ENCODE results near the gene FAHD2A. TPM values are rescaled to one million over a fixed set of nuclear protein-coding genes. Genes with fewer than 3 reads are reported as not detected.

Gene FAHD2A
- total RNA-seq, 2 experiments from 2014 or later, result 26.5 to 27.5 TPM

DNA sequence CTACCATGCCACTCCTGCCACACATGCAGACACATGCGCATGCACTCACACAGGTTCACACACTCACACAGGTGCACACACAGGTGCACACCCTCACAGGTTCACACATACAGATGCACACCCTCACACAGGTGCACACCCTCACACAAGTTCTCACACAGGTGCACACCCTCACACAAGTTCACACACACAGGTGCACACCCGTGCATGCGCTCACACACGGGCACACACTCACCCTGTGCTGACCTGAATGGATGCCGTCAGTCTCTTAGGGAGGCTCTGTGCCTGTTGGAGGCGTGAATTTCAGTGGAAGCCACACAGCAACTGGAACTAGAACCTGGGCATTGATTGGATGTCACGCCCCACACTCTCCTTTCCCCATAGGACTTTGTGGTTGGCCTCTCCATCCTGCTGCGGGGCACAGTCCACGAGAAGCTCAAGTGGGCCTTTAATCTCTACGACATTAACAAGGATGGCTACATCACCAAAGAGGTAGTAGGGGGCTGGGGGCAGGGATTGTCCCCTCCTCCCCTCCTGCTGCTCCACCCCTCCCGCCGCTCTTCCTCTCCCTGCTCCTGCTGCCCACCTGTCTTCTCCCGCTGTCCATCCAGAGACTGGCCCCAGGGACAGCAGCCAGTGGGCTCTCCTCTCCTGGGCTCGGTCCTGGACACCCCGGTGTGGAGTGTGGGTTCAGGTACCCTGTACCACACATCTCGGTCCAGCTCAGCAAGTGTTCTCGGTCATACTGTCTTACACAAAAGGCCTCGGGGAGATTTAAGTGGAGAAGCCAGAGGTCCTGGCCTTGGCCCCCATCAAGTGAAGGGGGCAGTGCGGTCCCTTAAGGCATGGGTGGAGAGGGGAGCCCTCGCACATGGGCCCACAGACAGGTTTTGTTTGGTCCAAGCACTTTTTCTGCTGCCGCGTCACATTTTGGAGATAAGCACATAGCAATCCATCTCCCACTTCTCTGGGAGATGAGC is 21.0 kb upstream of the FAHD2A start:
- Mint-ChIP-seq H3K36me3 (ENCODE audit: low read depth) (no peaks in the 10 kb centered on the region), H3K9me3 (no peaks in the 10 kb centered on the region), H3K27me3 (peaks cover 4% of the 10 kb centered on the region), H3K4me3 (no peak overlapping the region), H3K27ac (no peak overlapping the region), H3K4me1 (ENCODE audit: low read depth) (no peaks in the 10 kb centered on the region)
- H3K4me1 ChIP-seq (ENCODE audit: insufficient read depth, low read length), result no peaks in the 10 kb centered on the region
- CTCF ChIA-PET, result no interaction called here
- intact Hi-C loops (cut with DNase I, micrococcal nuclease), result no loop called here
- no peak overlapping the region for H3K27ac ChIP-seq (ENCODE audit: low read depth in 1 of 2, low read length in 2 of 2)
- H3K36me3 ChIP-seq (ENCODE audit: insufficient read depth, low read length), result no peaks in the 10 kb centered on the region
- ATAC-seq (ENCODE audit: poor library complexity) (no peak), DNase-seq (no peak)
- peaks cover 0 to 3% of the 10 kb centered on the region in 2 experiments for H3K27me3 ChIP-seq (ENCODE audit: control insufficient read depth in 1 of 2, insufficient read depth in 2 of 2, low read length in 2 of 2)
- no peak overlapping the region for H3K4me3 ChIP-seq (ENCODE audit: low read length)
- TF ChIP-seq, protein P1, sequence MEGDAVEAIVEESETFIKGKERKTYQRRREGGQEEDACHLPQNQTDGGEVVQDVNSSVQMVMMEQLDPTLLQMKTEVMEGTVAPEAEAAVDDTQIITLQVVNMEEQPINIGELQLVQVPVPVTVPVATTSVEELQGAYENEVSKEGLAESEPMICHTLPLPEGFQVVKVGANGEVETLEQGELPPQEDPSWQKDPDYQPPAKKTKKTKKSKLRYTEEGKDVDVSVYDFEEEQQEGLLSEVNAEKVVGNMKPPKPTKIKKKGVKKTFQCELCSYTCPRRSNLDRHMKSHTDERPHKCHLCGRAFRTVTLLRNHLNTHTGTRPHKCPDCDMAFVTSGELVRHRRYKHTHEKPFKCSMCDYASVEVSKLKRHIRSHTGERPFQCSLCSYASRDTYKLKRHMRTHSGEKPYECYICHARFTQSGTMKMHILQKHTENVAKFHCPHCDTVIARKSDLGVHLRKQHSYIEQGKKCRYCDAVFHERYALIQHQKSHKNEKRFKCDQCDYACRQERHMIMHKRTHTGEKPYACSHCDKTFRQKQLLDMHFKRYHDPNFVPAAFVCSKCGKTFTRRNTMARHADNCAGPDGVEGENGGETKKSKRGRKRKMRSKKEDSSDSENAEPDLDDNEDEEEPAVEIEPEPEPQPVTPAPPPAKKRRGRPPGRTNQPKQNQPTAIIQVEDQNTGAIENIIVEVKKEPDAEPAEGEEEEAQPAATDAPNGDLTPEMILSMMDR (IDR thresholded peaks at IDR 0.05), result no peak
- POLR2A ChIA-PET, result no interaction called here
- H3K9me3 ChIP-seq (ENCODE audit: control insufficient read depth in 1 of 2, insufficient read depth in 1 of 2, low read length in 2 of 2), result no peaks in the 10 kb centered on the region

DNA sequence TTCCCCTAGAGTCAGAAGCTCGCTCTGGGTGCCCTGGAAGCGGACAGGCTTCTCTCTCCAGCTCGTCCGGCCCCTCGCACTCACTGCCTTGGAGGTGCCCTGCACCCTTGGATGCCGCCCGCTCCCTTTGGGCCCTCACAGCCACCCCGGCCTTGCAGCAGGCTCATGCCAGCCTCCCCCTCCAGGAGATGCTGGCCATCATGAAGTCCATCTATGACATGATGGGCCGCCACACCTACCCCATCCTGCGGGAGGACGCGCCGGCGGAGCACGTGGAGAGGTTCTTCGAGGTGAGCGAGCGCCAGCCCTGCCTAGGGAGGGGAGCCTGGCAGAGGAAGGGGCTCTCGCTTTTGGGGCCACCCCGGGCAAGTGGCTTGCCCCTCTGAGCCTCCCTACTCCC is 20.3 kb upstream of the FAHD2A start:
- CTCF ChIA-PET, result no interaction called here
- DNase-seq (no peak), ATAC-seq (ENCODE audit: poor library complexity) (no peak)
- H3K27ac ChIP-seq (ENCODE audit: low read depth in 1 of 2, low read length in 2 of 2), result no peak overlapping the region
- Mint-ChIP-seq H3K27me3 (peaks cover 4% of the 10 kb centered on the region), H3K36me3 (ENCODE audit: low read depth) (no peaks in the 10 kb centered on the region), H3K27ac (no peak overlapping the region), H3K9me3 (no peaks in the 10 kb centered on the region), H3K4me1 (ENCODE audit: low read depth) (no peaks in the 10 kb centered on the region), H3K4me3 (no peak overlapping the region)
- H3K4me1 ChIP-seq (ENCODE audit: insufficient read depth, low read length), result no peaks in the 10 kb centered on the region
- H3K36me3 ChIP-seq (ENCODE audit: insufficient read depth, low read length), result no peaks in the 10 kb centered on the region
- no peak overlapping the region for H3K4me3 ChIP-seq (ENCODE audit: low read length)
- no peaks in the 10 kb centered on the region for H3K9me3 ChIP-seq (ENCODE audit: control insufficient read depth in 1 of 2, insufficient read depth in 1 of 2, low read length in 2 of 2)
- TF ChIP-seq, protein P1 (IDR thresholded peaks at IDR 0.05), result no peak
- peaks cover 0 to 3% of the 10 kb centered on the region in 2 experiments for H3K27me3 ChIP-seq (ENCODE audit: control insufficient read depth in 1 of 2, insufficient read depth in 2 of 2, low read length in 2 of 2)
- intact Hi-C loops (cut with DNase I, micrococcal nuclease), result no loop called here
- POLR2A ChIA-PET, result no interaction called here

DNA sequence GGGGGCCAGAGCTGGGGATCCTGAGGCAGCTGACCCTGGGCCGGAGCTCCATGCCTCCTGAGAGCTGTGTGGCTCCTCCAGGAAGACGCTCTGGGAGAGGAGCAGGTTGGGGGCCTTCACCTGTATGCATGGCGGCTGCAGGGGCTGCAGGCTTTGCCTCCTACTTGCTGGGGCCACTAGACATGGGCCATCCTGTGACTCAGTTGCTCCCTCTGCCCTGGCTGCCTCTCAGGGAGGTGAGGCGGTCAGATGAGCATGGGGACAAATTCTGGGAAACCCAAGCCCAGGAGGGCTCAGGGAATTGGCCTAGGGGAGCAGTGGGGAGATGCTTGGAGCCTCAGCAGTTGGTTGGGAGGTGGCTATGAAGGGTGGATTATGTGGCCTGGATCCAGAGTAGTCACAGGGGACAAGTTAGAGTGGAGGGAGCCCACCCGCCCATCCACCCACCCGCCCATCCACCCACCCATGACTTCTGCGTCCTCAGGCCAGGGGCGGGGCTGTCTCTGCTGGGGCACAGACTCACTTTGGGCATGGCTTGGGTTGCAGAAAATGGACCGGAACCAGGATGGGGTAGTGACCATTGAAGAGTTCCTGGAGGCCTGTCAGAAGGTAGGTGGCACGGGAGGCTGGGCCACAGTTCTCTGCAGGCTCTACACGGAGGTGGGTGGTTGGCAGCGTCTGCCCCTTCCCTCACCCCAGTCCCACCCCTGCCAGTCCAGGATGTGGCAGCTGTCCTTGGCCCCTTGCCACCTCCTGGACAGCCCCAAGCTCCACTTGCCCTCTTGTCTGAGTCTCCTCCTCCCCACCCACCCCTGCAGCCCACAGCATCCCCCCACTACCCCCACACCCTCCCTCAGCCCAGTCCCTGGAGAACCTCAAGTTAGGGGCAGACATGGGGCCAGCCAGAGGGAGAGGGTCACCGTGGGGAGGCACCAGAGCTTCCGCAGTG is 19.5 kb upstream of the FAHD2A start:
- intact Hi-C loops (cut with DNase I, micrococcal nuclease), result no loop called here
- DNase-seq, result no peak
- Mint-ChIP-seq H3K27ac (no peak overlapping the region), H3K36me3 (ENCODE audit: low read depth) (no peaks in the 10 kb centered on the region), H3K4me1 (ENCODE audit: low read depth) (no peaks in the 10 kb centered on the region), H3K4me3 (no peak overlapping the region), H3K27me3 (peaks cover 8% of the 10 kb centered on the region), H3K9me3 (no peaks in the 10 kb centered on the region)
- CTCF ChIA-PET, result no interaction called here
- H3K36me3 ChIP-seq (ENCODE audit: insufficient read depth, low read length), result no peaks in the 10 kb centered on the region
- POLR2A ChIA-PET, result no interaction called here
- H3K4me3 ChIP-seq (ENCODE audit: low read length), result no peak overlapping the region
- H3K9me3 ChIP-seq (ENCODE audit: control insufficient read depth in 1 of 2, insufficient read depth in 1 of 2, low read length in 2 of 2), result no peaks in the 10 kb centered on the region
- H3K27me3 ChIP-seq (ENCODE audit: control insufficient read depth in 1 of 2, insufficient read depth in 2 of 2, low read length in 2 of 2), result peaks cover 0 to 3% of the 10 kb centered on the region in 2 experiments
- no peak for ATAC-seq (ENCODE audit: poor library complexity)
- TF ChIP-seq, protein P1 (IDR thresholded peaks at IDR 0.05), result no peak
- H3K27ac ChIP-seq (ENCODE audit: low read depth in 1 of 2, low read length in 2 of 2), result no peak overlapping the region
- no peaks in the 10 kb centered on the region for H3K4me1 ChIP-seq (ENCODE audit: insufficient read depth, low read length)

Measured in CD4-positive, alpha-beta T cell (primary cell).